ENCODE results near the gene ABCC9. TPM values are rescaled to one million over a fixed set of nuclear protein-coding genes. Genes with fewer than 3 reads are reported as not detected.

Gene ABCC9
- total and polyA plus RNA-seq, 2 donors (not counting 3 experiments of a cell fraction or from before 2014, with no cell fraction given), result under 0.01 TPM; not detected in 1

GRCh38 chr12:21911832-21912231 lies 29.4 kb downstream of the ABCC9 start:
- no TSS peak for BruUV-seq (replicated peaks)
- Histone ChIP-seq H3K4me3 (replicated peaks in 1 of 3; ENCODE audit: insufficient read depth in 1 of 3, low read depth in 1 of 3, low read length in 3 of 3) (no peak overlapping the region), H3K9ac (replicated peaks; ENCODE audit: extremely low read depth, insufficient read depth, low read length) (no peak overlapping the region), H3K9me3 (replicated peaks; ENCODE audit: control insufficient read depth, insufficient read depth, low read length) (no peaks in the 10 kb centered on the region), H3K9me1 (replicated peaks; ENCODE audit: control insufficient read depth, extremely low read depth, insufficient read depth, low read length) (no peaks in the 10 kb centered on the region), H3K36me3 (ENCODE audit: control insufficient read depth in 2 of 2, extremely low read depth in 1 of 2, insufficient read depth in 2 of 2, low read length in 2 of 2) (no peaks in the 10 kb centered on the region), H3K4me2 (ENCODE audit: insufficient read depth, low read length) (no peak overlapping the region), H4K20me1 (replicated peaks; ENCODE audit: control insufficient read depth, extremely low read depth, insufficient read depth, low read length) (no peaks in the 10 kb centered on the region), H3K27me3 (ENCODE audit: control insufficient read depth in 2 of 2, insufficient read depth in 2 of 2, low read length in 2 of 2) (no peaks in the 10 kb centered on the region), H3K79me2 (ENCODE audit: control insufficient read depth, insufficient read depth, low read length) (no peaks in the 10 kb centered on the region), H3K4me1 (ENCODE audit: control insufficient read depth, extremely low read depth, insufficient read depth, low read length) (no peaks in the 10 kb centered on the region), H3K27ac (ENCODE audit: insufficient read depth, low read depth, low read length) (no peak overlapping the region), H2AFZ (ENCODE audit: low read depth, low read length) (no peak overlapping the region)
- DNase-seq (ENCODE audit: low read depth, low spot score), result no peak
- ChIA-PET POLR2A (no interaction called here), CTCF (no interaction called here)
- intact Hi-C loops (cut with micrococcal nuclease) (no loop called here), dilution Hi-C loops (cut with MboI; ENCODE audit: extremely low pct_ligation_motif_present, low sequenced_read_pairs) (no loop called here)
- no peak for FAIRE-seq
- TF ChIP-seq EZH2 (IDR thresholded peaks at IDR 0.05; ENCODE audit: borderline replicate concordance, low read depth, low read length, severe bottlenecking), result no peak
- TF ChIP-seq POLR2A (IDR thresholded peaks at IDR 0.05; ENCODE audit: low read depth, low read length), result no peak

GRCh38 chr12:21910657-21911056 lies 30.6 kb downstream of the ABCC9 start:
- no peak overlapping the region for H3K9ac ChIP-seq (replicated peaks; ENCODE audit: extremely low read depth, insufficient read depth, low read length)
- H3K79me2 ChIP-seq (ENCODE audit: control insufficient read depth, insufficient read depth, low read length), result no peaks in the 10 kb centered on the region
- no peaks in the 10 kb centered on the region for H3K9me1 ChIP-seq (replicated peaks; ENCODE audit: control insufficient read depth, extremely low read depth, insufficient read depth, low read length)
- intact Hi-C loops (cut with micrococcal nuclease) (no loop called here), dilution Hi-C loops (cut with MboI; ENCODE audit: extremely low pct_ligation_motif_present, low sequenced_read_pairs) (no loop called here)
- FAIRE-seq (no peak), DNase-seq (ENCODE audit: low read depth, low spot score) (no peak)
- H3K9me3 ChIP-seq (replicated peaks; ENCODE audit: control insufficient read depth, insufficient read depth, low read length), result no peaks in the 10 kb centered on the region
- H3K27me3 ChIP-seq (ENCODE audit: control insufficient read depth in 2 of 2, insufficient read depth in 2 of 2, low read length in 2 of 2), result no peaks in the 10 kb centered on the region
- ChIA-PET POLR2A (no interaction called here), CTCF (no interaction called here)
- H4K20me1 ChIP-seq (replicated peaks; ENCODE audit: control insufficient read depth, extremely low read depth, insufficient read depth, low read length), result no peaks in the 10 kb centered on the region
- no peak overlapping the region for H2AFZ ChIP-seq (ENCODE audit: low read depth, low read length)
- BruUV-seq (replicated peaks), result no TSS peak
- H3K4me1 ChIP-seq (ENCODE audit: control insufficient read depth, extremely low read depth, insufficient read depth, low read length), result no peaks in the 10 kb centered on the region
- H3K27ac ChIP-seq (ENCODE audit: insufficient read depth, low read depth, low read length), result no peak overlapping the region
- no peak overlapping the region for H3K4me3 ChIP-seq (replicated peaks in 1 of 3; ENCODE audit: insufficient read depth in 1 of 3, low read depth in 1 of 3, low read length in 3 of 3)
- TF ChIP-seq, protein P1, sequence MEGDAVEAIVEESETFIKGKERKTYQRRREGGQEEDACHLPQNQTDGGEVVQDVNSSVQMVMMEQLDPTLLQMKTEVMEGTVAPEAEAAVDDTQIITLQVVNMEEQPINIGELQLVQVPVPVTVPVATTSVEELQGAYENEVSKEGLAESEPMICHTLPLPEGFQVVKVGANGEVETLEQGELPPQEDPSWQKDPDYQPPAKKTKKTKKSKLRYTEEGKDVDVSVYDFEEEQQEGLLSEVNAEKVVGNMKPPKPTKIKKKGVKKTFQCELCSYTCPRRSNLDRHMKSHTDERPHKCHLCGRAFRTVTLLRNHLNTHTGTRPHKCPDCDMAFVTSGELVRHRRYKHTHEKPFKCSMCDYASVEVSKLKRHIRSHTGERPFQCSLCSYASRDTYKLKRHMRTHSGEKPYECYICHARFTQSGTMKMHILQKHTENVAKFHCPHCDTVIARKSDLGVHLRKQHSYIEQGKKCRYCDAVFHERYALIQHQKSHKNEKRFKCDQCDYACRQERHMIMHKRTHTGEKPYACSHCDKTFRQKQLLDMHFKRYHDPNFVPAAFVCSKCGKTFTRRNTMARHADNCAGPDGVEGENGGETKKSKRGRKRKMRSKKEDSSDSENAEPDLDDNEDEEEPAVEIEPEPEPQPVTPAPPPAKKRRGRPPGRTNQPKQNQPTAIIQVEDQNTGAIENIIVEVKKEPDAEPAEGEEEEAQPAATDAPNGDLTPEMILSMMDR (IDR thresholded peaks at IDR 0.05; ENCODE audit: extremely low read depth in 1 of 2, insufficient read depth in 1 of 2, low read depth in 1 of 2, low read length in 2 of 2), result no peak
- no peak for TF ChIP-seq JUN (IDR thresholded peaks at IDR 0.05; ENCODE audit: borderline replicate concordance, insufficient read depth, insufficient read length, low read depth)
- no peak for TF ChIP-seq MYC (IDR thresholded peaks at IDR 0.05; ENCODE audit: low read depth, low read length)
- no peak for TF ChIP-seq FOS (IDR thresholded peaks at IDR 0.05; ENCODE audit: borderline replicate concordance, insufficient read depth, low read length)
- no peak for TF ChIP-seq MAX (IDR thresholded peaks at IDR 0.05; ENCODE audit: insufficient read depth, insufficient read length)
- no peak for TF ChIP-seq EZH2 (IDR thresholded peaks at IDR 0.05; ENCODE audit: borderline replicate concordance, low read depth, low read length, severe bottlenecking)
- TF ChIP-seq GATA2 (IDR thresholded peaks at IDR 0.05; ENCODE audit: insufficient read depth, insufficient read length, low read depth, low read length), result no peak
- no peak for TF ChIP-seq POLR2A (IDR thresholded peaks at IDR 0.05; ENCODE audit: low read depth, low read length)
- no peak overlapping the region for H3K4me2 ChIP-seq (ENCODE audit: insufficient read depth, low read length)
- H3K36me3 ChIP-seq (ENCODE audit: control insufficient read depth in 2 of 2, extremely low read depth in 1 of 2, insufficient read depth in 2 of 2, low read length in 2 of 2), result no peaks in the 10 kb centered on the region
